ENCODE measurements around the gene WDPCP.

- no peak for TF ChIP-seq MAX (IDR thresholded peaks at IDR 0.05; ENCODE audit: low read depth)
- no peak for TF ChIP-seq SMC3 (IDR thresholded peaks at IDR 0.05; ENCODE audit: low read depth, low read length)
- TF ChIP-seq JUND (IDR thresholded peaks at IDR 0.05) = no peak
- TF ChIP-seq CTCF (IDR thresholded peaks at IDR 0.05) = no peak
- TF ChIP-seq EP300 (IDR thresholded peaks at IDR 0.05; ENCODE audit: borderline replicate concordance in 1 of 2, low read depth in 1 of 2, low read length in 1 of 2) = no peak
- TF ChIP-seq POLR2AphosphoS5 (IDR thresholded peaks at IDR 0.05; ENCODE audit: low read depth, low read length) = no peak
- no peak for TF ChIP-seq FOXJ3 (CRISPR knock-in tag; IDR thresholded peaks at IDR 0.05)
- no peak for TF ChIP-seq USF2 (IDR thresholded peaks at IDR 0.05; ENCODE audit: borderline replicate concordance, low read depth, low read length)
- no peak for TF ChIP-seq EZH2phosphoT487 (IDR thresholded peaks at IDR 0.05; ENCODE audit: borderline replicate concordance, low read depth)
- no peak for TF ChIP-seq RFX5 (IDR thresholded peaks at IDR 0.05; ENCODE audit: low read length)
- TF ChIP-seq RAD21 (IDR thresholded peaks at IDR 0.05; ENCODE audit: low read length) = no peak
- TF ChIP-seq CHD2 (IDR thresholded peaks at IDR 0.05; ENCODE audit: low read length, partially characterized antibody) = no peak
- no peak for TF ChIP-seq FOXM1 (IDR thresholded peaks at IDR 0.05; ENCODE audit: low read depth)
Measured at GRCh38 chr2:63086687-63087086, 501.6 kb downstream of the WDPCP start.
